Trophoblast cell (in vitro differentiated cells and primary cell): Measurements from ENCODE around the gene SMPDL3A.

Experiments used
- DNase-seq, 2 donors: peaks; one replicate each; pipeline ENCODE4 v3.0.0-alpha.2; 2016
- H2AFZ ChIP-seq: 2 replicates; pipeline ENCODE4 v1.6.1; 2013; ENCODE audit warnings: low read length, moderate library complexity, mild to moderate bottlenecking; ENCODE audit not compliant: insufficient read depth, poor library complexity
- H2AK5ac ChIP-seq: 2 replicates; pipeline ENCODE4 v1.6.1; 2013; ENCODE audit warnings: mild to moderate bottlenecking, low read length
- H2BK120ac ChIP-seq: 2 replicates; pipeline ENCODE4 v1.6.1; 2013; ENCODE audit warnings: low read length, mild to moderate bottlenecking, moderate library complexity; ENCODE audit not compliant: insufficient read depth, poor library complexity
- H2BK12ac ChIP-seq: 2 replicates; pipeline ENCODE4 v1.6.1; 2013; ENCODE audit warnings: mild to moderate bottlenecking, low read length, moderate library complexity
- H2BK5ac ChIP-seq: 2 replicates; pipeline ENCODE4 v1.6.1; 2013; ENCODE audit warnings: low read length, low read depth, moderate library complexity, mild to moderate bottlenecking; ENCODE audit not compliant: poor library complexity
- H3K14ac ChIP-seq: 2 replicates; pipeline ENCODE4 v1.6.1; 2013; ENCODE audit warnings: mild to moderate bottlenecking, low read length
- H3K18ac ChIP-seq: 2 replicates; pipeline ENCODE4 v1.6.1; 2013; ENCODE audit warnings: mild to moderate bottlenecking, low read length
- H3K23ac ChIP-seq: 2 replicates; pipeline ENCODE4 v1.6.1; 2013; ENCODE audit warnings: low read length
- H3K27ac ChIP-seq: 2 replicates; pipeline ENCODE4 v1.5.1; 2013; ENCODE audit warnings: low read depth, mild to moderate bottlenecking, inconsistent platforms, low read length, moderate library complexity
- H3K27me3 ChIP-seq: 2 replicates; pipeline ENCODE4 v1.6.1; 2013; ENCODE audit warnings: inconsistent platforms, mild to moderate bottlenecking, low read length, moderate library complexity; ENCODE audit not compliant: insufficient read depth
- H3K36me3 ChIP-seq, 2 experiments: 1 replicate in 1 of 2; 2 replicates in 1 of 2; pipeline ENCODE4 v1.6.1; 2013; ENCODE audit warnings: low read length in 2 of 2, mild to moderate bottlenecking in 2 of 2, moderate library complexity in 1 of 2; ENCODE audit not compliant: insufficient read depth in 2 of 2, control insufficient read depth in 1 of 2
- H3K4ac ChIP-seq: 2 replicates; pipeline ENCODE4 v1.6.1; 2013; ENCODE audit warnings: low read depth, mild to moderate bottlenecking, low read length, moderate library complexity
- H3K4me1 ChIP-seq, 2 experiments: 1 replicate in 1 of 2; 2 replicates in 1 of 2; pipeline ENCODE4 v1.6.1; 2013; ENCODE audit warnings: low read length in 2 of 2, mild to moderate bottlenecking in 2 of 2, moderate library complexity in 1 of 2; ENCODE audit not compliant: insufficient read depth in 2 of 2, control insufficient read depth in 1 of 2
- H3K4me2 ChIP-seq: 2 replicates; pipeline ENCODE4 v1.6.1; 2013; ENCODE audit warnings: inconsistent platforms, mild to moderate bottlenecking, low read length, moderate library complexity
- H3K4me3 ChIP-seq: 2 replicates; pipeline ENCODE4 v1.5.1; 2013; ENCODE audit warnings: mild to moderate bottlenecking, low read depth, low read length, inconsistent platforms
- H3K79me1 ChIP-seq: one replicate; pipeline ENCODE4 v1.6.1; 2013; ENCODE audit warnings: low read length
- H3K79me2 ChIP-seq: 2 replicates; pipeline ENCODE4 v1.6.1; 2013; ENCODE audit warnings: low read length, mild to moderate bottlenecking; ENCODE audit not compliant: control insufficient read depth, insufficient read depth, poor library complexity
- H3K9ac ChIP-seq: 2 replicates; pipeline ENCODE4 v1.6.1; 2013; ENCODE audit warnings: mild to moderate bottlenecking, low read length
- H3K9me3 ChIP-seq: 2 replicates; pipeline ENCODE4 v1.6.1; 2013; ENCODE audit warnings: low read depth, mild to moderate bottlenecking, control low read depth, inconsistent platforms, low read length; ENCODE audit not compliant: insufficient read depth
- H4K12ac ChIP-seq: 2 replicates; pipeline ENCODE4 v1.6.1; 2013; ENCODE audit warnings: low read depth, mild to moderate bottlenecking, low read length, moderate library complexity
- H4K8ac ChIP-seq: 2 replicates; pipeline ENCODE4 v1.6.1; 2013; ENCODE audit warnings: low read depth, mild to moderate bottlenecking, low read length, moderate library complexity
- H4K91ac ChIP-seq: one replicate; pipeline ENCODE4 v1.6.1; 2013; ENCODE audit warnings: low read depth, mild to moderate bottlenecking, low read length, moderate library complexity
- WGBS: extraction: QIAGEN DNeasy Blood & Tissue Kit; methylation state at CpG from one replicate; pipeline ENCODE4 v1.1.7; 2013; ENCODE audit warnings: missing lambda C conversion rate; ENCODE audit not compliant: insufficient read length, insufficient coverage; ENCODE audit errors: extremely low coverage; 5-methylcytosine and 5-hydroxymethylcytosine counted together

The SMPDL3A gene

GRCh38 chr6:122760330-122760729 lies 28.7 kb upstream of the SMPDL3A start:
- H2AK5ac ChIP-seq: no peak overlapping the region
- no peak for DNase-seq
- no peaks in the 10 kb centered on the region for H3K27me3 ChIP-seq
- H3K4me1 ChIP-seq: peaks cover 2 to 4% of the 10 kb centered on the region in 2 experiments
- no peak overlapping the region for H3K4ac ChIP-seq
- peaks cover 2% of the 10 kb centered on the region for H3K79me1 ChIP-seq
- no peak overlapping the region for H2AFZ ChIP-seq
- no peaks in the 10 kb centered on the region for H3K36me3 ChIP-seq
- no peak overlapping the region for H3K4me2 ChIP-seq
- H3K14ac ChIP-seq: no peak overlapping the region
- H3K4me3 ChIP-seq: no peak overlapping the region
- H4K8ac ChIP-seq: no peak overlapping the region
- H3K9ac ChIP-seq: no peak overlapping the region
- H3K9me3 ChIP-seq: no peaks in the 10 kb centered on the region
- no peak overlapping the region for H2BK120ac ChIP-seq
- H3K23ac ChIP-seq: no peak overlapping the region
- no peak overlapping the region for H4K91ac ChIP-seq
- H3K18ac ChIP-seq: no peak overlapping the region
- no peak overlapping the region for H4K12ac ChIP-seq
- no peaks in the 10 kb centered on the region for H3K79me2 ChIP-seq
- no peak overlapping the region for H2BK5ac ChIP-seq
- no peak overlapping the region for H3K27ac ChIP-seq
- no peak overlapping the region for H2BK12ac ChIP-seq

- H3K4me3 ChIP-seq: no peak overlapping the region
- DNase-seq: no peak
- H3K4ac ChIP-seq: no peak overlapping the region
- H3K9ac ChIP-seq: no peak overlapping the region
- H3K36me3 ChIP-seq: no peaks in the 10 kb centered on the region
- H3K4me2 ChIP-seq: no peak overlapping the region
- no peaks in the 10 kb centered on the region for H3K79me2 ChIP-seq
- H3K4me1 ChIP-seq: no peaks in the 10 kb centered on the region
- H2AFZ ChIP-seq: no peak overlapping the region
- no peak overlapping the region for H4K12ac ChIP-seq
- no peak overlapping the region for H3K23ac ChIP-seq
- no peak overlapping the region for H4K8ac ChIP-seq
- H2AK5ac ChIP-seq: no peak overlapping the region
- no peak overlapping the region for H3K27ac ChIP-seq
- H3K27me3 ChIP-seq: no peaks in the 10 kb centered on the region
- H3K9me3 ChIP-seq: no peaks in the 10 kb centered on the region
- H3K79me1 ChIP-seq: no peaks in the 10 kb centered on the region
- H3K14ac ChIP-seq: no peak overlapping the region
- no peak overlapping the region for H4K91ac ChIP-seq
- no peak overlapping the region for H2BK5ac ChIP-seq
- H2BK12ac ChIP-seq: no peak overlapping the region
- no peak overlapping the region for H2BK120ac ChIP-seq
- H3K18ac ChIP-seq: no peak overlapping the region
Observed at GRCh38 chr6:122766256-122766655, 22.8 kb upstream of the SMPDL3A start.

GRCh38 chr6:122770835-122771601 lies 18.0 kb upstream of the SMPDL3A start:
- WGBS: no CpG with 5 or more reads among the region's 1 CpG
- no peak overlapping the region for H3K14ac ChIP-seq
- no peaks in the 10 kb centered on the region for H3K36me3 ChIP-seq
- no peak overlapping the region for H2BK5ac ChIP-seq
- no peak overlapping the region for H3K4ac ChIP-seq
- H3K79me2 ChIP-seq: no peaks in the 10 kb centered on the region
- H3K27me3 ChIP-seq: no peaks in the 10 kb centered on the region
- H4K12ac ChIP-seq: no peak overlapping the region
- H2BK12ac ChIP-seq: no peak overlapping the region
- no peaks in the 10 kb centered on the region for H3K79me1 ChIP-seq
- no peak overlapping the region for H4K8ac ChIP-seq
- no peak overlapping the region for H3K27ac ChIP-seq
- H4K91ac ChIP-seq: no peak overlapping the region
- H2BK120ac ChIP-seq: no peak overlapping the region
- H3K4me3 ChIP-seq: no peak overlapping the region
- no peak overlapping the region for H2AFZ ChIP-seq
- H3K9me3 ChIP-seq: no peaks in the 10 kb centered on the region
- peak; percentile 85 to 90 for DNase-seq
- H3K4me1 ChIP-seq: peaks cover 0 to 3% of the 10 kb centered on the region in 2 experiments
- H3K18ac ChIP-seq: no peak overlapping the region
- H2AK5ac ChIP-seq: no peak overlapping the region
- no peak overlapping the region for H3K23ac ChIP-seq
- H3K9ac ChIP-seq: no peak overlapping the region
- H3K4me2 ChIP-seq: no peak overlapping the region

DNA sequence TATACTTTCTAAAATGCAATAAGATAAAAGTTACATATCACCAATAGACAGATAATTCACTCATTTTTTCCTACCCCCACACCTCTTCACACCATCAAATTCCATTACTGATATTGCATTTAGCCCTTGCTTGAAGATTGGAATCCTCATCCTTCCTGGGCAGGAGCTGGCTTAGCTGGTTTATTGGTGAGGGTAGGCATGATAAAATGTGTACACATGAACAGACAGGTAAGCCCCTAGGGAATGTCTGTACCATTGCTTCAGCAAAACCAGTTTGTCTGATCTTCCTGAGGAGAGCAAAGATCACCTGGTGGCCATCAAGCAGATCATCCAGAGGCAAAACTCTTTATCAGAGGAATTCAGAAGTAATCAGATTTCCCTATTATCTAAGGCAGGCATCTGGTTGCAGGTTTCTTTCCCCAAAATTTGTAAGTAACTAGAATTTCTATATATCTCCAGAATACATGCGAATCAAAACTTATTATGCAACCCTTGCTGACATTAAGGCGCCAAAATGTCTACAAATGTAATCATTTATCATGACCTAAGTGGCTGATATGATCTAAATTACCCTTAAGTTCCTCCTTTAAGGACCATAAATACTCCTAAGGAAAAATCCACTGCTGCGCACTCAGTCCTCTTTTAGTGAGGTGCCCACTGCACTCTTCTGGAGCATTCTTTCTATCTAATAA lies 16.2 kb upstream of the SMPDL3A start:
- Histone ChIP-seq H3K9ac (no peak overlapping the region), H3K18ac (no peak overlapping the region), H4K12ac (no peak overlapping the region), H3K79me1 (no peaks in the 10 kb centered on the region), H2BK120ac (no peak overlapping the region), H3K14ac (no peak overlapping the region), H3K23ac (no peak overlapping the region), H3K36me3 (no peaks in the 10 kb centered on the region), H3K27me3 (no peaks in the 10 kb centered on the region), H4K91ac (peak overlapping the region; percentile 41), H2AK5ac (no peak overlapping the region), H3K4me1 (peaks cover 0 to 3% of the 10 kb centered on the region in 2 experiments), H3K4ac (no peak overlapping the region), H2BK5ac (peak overlapping the region; percentile 40), H4K8ac (no peak overlapping the region), H3K27ac (peak overlapping the region; percentile 36), H3K79me2 (no peaks in the 10 kb centered on the region), H2BK12ac (no peak overlapping the region), H3K4me2 (no peak overlapping the region), H2AFZ (no peak overlapping the region), H3K4me3 (no peak overlapping the region), H3K9me3 (no peaks in the 10 kb centered on the region)
- peak; percentile 94 to 97 for DNase-seq
- no CpG with 5 or more reads among the region's 3 CpGs for WGBS
